Activated CD4-positive, alpha-beta T cell treated with anti-CD3 and anti-CD28 coated beads, Interleukin-2, amount 50 U/mL, for 1 hour (primary cell): ENCODE measurements around the gene COL3A1.

Source experiments
- DNase-seq: peaks from one replicate; pipeline ENCODE4 v3.0.0-alpha.2; 2020

COL3A1 gene

DNA sequence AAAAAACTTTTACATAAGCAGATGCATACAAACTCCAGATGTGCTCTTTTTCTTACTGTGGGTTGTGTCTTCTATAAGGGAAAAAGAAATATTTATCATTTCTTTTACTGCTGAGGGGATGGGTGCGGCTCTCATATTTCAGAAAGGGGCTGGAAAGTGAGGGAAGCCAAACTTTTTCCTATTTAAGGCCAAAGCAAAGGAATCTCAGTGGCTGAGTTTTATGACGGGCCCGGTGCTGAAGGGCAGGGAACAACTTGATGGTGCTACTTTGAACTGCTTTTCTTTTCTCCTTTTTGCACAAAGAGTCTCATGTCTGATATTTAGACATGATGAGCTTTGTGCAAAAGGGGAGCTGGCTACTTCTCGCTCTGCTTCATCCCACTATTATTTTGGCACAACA, at the start of gene COL3A1:
COL3A1 (plus strand) TSS at position 210 of the 400 bp plus-strand sequence; CDS start at position 327, 117 bp downstream.
- no peak for DNase-seq

DNA sequence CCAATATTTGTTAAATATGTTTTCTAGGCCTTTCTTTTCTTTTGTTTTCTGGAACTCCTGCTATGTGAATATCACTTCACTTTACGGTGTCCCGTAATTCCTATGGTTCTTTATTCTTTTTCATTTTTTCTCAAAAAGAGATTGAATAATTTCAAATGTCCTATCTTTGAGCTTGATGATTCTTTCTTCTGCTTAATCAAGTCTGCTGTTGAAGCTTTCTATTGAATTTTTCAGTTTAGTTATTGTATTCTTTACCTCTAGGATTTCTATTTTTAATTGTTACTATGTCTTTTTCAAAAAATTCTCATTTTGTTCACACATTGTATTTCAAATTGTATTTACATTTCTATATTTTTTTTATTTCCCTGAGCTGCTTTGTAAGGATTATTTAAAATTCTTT, 45.5 kb upstream of the COL3A1 start:
- DNase-seq, result no peak

DNA sequence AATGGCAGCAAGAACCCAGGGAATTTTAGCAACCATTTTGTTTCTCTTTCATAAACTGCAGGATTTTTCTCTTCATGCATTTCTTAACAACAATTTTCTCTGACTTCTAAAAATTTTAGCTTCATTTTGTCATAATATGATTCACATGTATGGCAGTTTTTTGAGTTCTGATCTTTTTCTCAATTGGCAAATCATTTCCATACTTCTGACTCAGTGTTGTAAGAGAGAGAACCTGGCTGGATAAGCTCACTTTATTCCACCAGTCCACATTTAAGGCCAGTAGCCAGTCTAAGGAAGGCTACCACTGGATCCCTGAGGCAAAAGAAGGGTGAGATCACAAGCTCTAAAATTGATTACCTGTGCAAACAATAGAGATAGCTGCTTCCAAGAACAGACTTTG, 42.8 kb upstream of the COL3A1 start:
- no peak for DNase-seq

DNA sequence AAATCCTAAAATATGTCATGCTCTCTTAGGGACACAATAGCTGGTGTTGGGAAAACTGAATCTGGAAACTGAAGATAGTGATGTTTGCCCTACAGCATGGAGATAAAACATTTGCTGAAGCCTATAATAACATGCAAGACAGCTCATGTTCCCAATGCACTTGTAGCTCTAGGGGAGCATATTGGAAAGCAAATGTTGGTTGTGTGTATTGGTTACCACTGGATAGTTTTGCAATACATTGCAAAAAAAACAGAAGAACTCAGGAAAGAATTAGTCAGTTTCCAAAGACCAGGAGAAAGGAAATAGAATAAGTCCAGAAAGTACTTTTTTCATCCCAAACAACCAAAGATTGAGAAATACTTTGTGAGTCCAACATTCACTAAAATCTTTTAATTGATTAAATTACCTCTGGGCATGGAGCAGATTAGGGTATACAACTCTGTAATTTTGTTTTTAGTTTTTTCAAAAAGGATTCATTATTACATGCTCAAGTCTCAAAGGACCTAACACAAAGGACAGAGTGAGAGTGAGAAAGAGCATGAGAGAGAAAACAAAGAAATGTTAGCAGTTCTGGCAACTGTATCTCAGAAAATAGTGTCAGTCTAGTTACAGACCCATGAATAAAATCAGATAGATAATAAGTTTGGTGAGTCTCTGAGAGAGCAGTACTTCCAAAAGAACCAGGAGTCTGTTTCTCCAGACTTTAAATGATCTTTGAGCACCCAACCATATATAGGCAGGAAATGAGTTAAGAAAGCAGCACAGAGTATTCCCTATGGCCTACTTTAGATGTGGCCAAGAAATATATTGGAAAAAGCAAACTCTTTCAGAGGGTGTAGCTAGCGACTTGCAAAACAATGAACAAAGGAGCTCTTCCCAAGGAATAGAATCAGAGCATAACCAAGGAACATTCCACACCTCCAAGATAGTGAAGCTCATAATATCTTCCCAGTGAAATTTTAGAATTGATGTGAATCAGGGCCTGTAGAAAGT, 36.6 kb upstream of the COL3A1 start:
- no peak for DNase-seq

DNA sequence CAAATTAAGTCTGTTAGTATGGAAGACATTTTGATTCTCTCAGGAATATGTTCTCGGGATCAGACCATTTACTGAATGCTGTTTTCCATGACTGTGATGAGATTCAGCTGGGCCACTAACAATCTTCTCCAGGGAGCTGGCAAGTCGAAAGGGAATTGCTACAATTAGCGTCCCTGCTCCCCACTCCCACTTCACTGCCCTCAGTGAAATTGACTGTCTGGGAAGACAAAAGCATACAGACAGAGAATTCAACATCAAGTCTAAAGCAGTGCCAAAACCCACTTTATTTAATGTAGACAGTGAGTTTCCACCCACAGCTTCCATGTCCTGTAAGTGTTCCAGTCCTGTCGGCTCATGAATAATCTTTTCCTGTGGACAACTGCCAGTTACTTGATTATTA, 34.0 kb upstream of the COL3A1 start:
- no peak for DNase-seq

DNA sequence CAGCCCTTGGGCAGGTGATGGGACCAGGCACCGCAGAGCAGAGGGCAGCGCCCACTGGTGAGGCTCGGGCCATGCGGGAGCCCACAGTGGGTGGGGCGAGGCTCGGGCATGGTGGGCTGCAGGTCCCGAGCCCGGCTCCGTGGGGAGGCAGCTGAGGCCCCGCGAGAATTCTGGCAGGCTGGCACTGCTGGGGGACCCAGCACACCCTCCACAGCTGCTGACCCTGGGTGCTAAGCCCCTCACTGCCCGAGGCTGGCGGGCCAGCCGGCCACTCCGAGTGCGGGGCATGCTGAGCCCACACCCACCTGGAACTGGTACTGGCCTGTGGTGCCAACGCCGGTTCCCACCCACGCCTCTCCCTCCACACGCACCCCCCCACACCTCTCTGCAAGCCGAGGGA, 29.7 kb upstream of the COL3A1 start:
- DNase-seq, result no peak

DNA sequence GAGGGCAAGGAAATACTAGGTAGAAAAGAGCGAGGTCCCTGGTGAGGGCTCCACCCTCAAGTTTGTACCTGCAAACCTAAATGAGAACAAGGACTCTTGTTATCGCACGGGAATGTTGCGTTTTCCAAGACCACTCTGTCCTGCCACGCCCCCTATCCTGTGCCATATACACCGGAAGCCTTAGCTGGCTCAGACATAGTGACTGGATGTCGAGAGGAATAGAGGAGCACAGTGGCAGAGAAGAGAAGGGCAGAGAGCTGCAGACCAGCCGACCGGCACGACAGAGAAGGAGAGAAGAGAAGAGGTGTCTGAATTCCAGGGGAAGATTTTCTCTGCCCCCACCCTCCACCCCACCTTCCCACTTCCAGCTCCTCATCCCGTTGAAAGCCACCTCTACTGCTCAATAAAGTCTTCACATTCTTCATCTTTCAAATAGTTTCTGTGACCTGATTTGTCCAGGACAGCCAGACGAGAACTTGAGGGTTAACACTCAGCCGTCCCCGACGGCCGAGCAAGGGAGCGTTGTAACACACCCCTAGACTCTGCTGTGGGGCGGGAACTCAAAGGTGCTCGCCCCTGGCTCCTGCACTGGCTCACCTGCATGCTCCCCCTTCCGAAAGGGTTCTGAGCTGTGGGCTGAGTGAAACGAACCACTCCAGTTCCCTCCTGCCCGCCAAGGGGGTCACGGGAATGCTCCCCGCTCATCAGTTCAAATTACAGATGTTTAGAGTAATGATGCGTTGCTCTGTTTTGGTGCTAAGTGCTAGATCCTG, 24.9 kb upstream of the COL3A1 start:
- DNase-seq, result no peak

DNA sequence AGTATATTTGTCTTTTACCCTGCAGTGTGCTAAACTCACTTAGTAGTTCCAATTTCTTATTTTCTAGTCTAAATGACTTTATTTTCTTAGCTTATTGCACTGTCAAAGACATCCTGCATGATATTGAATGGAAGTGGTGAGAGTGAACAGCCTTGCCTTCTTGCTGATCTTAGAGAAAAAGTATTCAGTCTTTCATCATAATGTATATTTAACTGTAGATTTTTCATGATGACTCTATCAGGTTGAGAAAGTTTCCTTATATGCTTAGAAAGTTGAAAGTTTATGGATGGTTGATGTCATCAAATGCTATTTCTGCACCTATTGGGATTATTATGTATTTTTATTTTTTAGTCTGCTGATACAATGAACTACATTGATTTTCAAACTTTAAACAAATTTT, 21.3 kb upstream of the COL3A1 start:
- DNase-seq, result no peak

DNA sequence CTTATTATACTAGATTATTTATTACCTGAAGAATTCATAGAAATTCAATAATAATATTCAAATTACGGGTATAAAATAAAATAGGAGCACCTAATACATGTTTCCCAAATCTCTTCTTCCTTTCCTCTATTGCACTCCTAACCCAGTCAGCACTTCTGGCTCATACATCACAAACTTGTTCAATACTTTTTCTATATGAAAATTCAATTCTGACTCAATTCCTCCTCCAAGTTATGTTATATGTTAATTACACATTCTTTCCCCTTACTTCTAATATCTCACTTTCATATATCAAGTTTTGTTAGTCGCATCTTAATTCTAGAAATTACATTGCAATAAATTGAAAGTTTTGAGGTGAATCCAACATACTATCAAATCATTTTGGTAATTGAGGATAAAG, 17.9 kb upstream of the COL3A1 start:
- DNase-seq, result no peak

DNA sequence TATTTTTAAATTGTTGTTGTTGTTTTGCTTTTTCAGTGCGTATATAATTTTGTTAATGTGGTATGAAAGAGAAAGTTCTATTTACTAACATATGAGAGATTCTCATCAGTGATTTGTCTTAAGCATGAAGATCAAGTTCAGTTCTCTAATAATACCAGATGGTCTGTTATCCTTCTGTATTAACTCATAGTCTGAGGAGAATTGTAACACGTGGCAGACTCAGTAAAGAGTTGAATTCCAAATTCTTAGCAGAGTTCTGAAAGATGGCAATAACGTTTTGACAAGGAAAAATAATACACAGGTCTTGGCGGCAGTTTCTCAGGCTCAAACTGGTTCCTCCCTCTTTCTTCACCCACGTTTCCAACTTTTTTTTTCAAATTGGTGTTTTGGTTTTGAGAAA, 17.2 kb upstream of the COL3A1 start:
- DNase-seq, result no peak

DNA sequence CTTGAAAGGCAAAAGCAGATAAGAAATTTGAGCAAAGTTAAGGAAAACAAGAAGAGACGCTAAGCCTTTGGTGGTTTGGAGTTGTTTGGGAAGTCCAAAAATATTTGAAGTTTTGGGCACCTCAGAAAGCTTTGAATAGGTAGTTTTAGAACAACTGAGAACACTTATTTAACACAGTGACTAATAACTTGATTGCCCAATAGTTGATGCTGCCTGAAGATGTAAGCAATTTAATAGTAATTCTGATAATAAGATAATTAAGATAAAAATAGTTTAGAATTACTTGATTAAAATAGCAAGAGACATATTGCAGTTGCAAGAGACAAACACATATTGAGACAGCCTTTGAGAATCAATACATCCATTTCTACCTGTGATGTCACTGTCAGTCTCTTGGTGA, 16.5 kb upstream of the COL3A1 start:
- DNase-seq, result no peak

DNA sequence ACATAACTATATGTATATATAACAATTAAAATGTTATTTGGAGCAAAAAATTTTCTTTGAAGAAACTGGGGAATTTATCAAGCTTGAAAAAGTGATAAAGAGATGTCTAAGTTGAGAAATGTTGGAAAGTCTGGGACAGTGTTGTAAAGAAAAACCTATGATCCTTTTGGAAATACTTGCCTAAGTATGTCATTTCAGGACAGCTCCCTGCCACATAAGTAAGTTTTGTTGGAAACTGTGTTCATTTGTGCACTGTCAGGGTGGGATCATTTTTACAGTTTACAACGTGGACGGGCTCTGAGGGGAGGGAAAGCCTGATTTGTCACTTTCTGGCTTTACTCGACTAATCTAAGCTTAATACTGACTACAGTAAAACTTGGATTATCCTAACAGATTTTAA, 10.4 kb upstream of the COL3A1 start:
- DNase-seq, result no peak

DNA sequence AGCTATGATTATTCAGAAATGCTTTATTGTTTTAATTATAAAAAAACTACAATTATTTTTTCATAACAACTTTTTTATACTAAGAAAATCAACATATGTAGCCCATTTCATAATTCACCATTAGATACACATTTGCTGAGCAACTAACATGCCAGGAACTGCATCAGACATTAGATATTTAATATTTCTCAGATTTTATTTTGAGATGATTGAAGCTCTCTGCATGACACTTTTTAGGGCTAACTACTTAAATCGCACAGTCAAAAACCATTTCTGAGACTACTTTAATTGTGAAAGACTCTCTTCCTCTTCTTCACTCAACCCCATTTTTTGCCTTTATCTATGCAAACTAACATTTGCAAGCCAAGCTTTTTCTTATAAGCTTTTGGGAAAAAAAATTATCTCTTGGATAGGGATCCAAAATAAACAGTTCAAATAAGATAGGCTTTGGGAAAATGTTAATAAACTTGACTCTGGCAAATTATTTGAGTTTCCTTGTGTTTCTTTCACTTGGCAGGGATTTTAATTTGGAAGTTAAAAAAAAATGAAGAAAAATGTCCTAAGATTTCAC, 9.1 kb upstream of the COL3A1 start:
- DNase-seq, result no peak

DNA sequence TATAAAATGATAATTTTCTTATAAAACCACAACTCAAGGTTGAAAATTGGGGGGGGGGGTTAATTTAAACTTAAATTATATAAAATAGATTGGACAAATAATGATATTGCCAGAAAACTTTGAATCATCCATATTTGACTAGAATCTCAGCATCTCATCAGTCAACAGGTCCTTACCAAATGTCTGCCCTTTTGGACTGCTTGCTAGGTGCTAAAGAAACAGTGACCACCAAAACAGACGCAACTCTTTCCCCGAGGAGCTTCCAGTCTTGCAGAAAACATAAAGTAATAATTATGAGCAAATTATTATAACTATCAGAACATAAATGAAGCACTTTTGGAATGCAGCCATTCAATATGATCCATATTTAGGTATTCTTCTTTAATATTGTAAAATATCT, 8.6 kb upstream of the COL3A1 start:
- DNase-seq, result no peak

DNA sequence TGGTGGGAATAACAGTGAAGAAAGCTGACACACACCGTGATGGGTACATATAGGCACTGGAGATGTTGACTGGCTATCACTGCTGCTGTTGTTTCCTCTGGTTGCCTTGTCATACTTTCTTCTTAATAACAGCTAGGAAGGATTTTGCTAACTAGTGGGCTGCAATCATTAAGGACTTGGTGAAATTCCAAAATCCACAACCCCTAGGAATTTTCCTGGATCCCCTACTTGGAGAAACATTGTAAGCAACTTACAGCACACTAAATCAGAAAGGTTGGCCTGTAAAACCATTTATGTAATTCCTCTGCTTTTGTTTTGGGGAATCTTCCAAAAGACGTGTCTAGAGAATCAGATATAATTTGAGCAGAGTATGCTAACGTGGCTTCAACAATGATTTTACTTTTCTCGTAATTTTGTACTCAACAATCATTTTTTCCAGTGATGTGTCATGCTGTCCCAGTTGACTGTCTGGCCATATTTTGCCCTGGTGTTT, 8.0 kb upstream of the COL3A1 start:
- DNase-seq, result no peak

DNA sequence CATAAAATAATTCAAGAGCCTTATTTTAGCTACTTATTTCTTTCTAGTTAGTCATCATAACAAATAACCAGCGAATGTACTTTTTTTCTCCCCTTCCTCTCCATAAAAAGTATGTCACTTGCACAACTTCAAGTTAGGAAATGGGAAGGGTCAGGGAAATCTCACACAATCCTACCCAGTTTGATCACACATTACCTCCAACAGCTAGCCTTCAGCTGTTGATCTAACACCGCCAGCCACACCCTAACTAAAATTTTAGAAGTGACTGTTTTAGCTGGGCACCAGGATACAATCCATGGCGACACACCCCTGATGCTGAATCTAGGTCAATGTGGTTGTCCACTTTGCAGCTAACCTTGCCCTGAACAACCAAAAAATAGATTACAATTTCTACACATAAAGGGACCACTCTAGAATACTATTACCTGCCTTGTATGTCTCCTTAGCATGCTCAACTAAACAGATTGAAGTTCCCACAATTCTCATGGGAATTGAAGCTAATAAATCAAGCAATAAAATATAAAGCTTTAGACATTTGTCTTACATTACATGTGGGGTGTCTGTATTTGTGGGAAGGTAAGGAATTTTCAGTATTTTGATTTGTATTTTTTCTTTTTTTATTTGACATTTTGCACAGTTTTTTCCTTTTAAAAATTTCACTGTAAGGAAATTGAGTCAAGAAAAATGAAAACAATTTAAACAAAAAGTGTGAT, 7.3 kb upstream of the COL3A1 start:
- DNase-seq, result no peak

DNA sequence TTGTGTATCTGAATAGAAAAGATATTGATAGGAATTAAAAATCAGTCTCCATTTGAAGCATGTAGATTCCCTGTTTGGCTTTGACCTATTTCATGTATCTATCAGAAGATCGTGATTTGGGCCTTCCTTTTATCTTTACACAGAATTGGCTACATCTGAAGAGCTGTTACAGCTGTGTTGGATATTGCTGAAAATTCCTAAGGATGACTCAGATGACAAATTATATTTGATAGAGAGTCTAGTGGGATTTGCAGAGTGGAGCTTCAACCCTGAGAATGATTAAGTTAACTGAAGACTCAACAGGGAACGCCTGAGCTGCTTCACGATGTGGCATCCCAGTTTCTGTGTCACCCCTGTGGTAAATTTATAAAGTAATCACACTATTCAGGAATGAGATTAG, 4.9 kb upstream of the COL3A1 start:
- DNase-seq, result no peak

DNA sequence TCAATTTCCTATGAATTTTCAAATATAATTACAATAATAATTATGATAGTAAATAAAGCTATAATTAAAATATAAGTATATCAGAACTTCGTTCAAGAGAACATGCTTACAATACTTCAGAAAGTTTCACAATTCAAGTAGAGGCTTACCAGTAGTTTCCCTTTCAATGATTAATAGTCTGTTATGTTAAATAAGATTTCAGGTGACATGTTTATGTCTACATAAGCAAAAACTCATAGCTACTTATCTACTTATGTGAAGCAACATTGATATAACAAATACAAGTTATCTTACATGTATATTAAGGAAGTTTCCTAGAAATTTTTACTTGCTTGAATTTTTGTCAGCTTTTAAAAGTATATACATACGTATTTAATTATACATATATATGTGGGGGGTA, 4.5 kb upstream of the COL3A1 start:
- no peak for DNase-seq

DNA sequence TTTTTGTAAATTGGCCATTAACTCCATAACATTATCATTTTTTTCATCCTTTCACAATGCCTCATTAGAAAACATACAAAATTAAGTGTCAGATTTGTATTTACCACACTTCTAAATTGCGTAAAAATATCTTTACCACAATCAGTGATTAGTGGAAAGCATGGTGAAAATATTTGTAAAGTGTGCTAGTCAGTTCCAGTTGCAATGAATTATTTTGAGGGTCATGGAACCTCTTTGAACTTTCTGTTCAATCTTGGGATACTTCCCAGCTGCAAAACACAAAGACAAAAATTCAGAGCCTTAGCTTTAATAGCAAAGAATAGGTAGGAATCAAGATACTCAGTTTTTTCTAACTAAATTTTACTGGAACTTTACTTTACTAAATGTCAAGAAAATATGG, 4.0 kb upstream of the COL3A1 start:
- DNase-seq, result no peak

DNA sequence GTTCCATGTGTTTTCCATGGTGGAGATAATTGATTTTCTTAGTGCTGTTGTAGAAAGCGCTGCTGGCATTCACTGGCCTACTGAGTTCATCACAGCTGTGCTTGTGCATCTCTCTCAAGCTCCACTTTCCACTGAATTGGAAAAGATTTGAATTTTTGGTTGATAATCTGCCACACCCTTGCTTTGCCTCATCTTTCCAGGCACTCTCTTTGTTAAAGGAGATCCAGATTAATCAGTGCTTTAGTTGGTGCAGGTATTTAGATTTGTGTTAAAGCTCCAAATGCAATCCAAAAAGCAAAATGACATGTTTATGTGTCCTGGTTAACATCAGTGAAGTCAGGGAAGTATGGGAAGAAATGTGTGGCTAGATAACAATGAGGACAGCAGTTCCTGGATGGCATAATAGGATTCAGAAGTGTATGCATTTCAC, 2.7 kb upstream of the COL3A1 start:
- DNase-seq, result no peak

DNA sequence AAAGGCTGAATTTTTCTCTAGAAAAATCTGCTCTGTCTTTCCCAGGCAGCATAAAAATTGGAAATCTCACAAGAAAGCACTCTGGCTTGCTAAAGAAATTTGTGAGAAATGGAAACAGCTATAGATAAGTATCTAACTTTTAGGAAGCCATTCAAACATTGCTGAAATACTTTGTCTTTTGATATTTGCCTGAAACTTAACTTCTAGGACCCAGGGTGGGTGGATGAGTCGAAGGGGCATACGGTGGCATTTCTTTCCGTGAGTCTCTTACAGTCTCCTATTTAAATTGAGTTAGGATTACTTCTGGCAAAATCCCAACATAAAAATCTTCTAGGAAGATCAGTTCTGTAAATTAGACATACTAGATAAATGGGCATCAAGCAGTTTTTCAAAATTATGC, 532 bp upstream of the COL3A1 start:
- DNase-seq, result no peak

DNA sequence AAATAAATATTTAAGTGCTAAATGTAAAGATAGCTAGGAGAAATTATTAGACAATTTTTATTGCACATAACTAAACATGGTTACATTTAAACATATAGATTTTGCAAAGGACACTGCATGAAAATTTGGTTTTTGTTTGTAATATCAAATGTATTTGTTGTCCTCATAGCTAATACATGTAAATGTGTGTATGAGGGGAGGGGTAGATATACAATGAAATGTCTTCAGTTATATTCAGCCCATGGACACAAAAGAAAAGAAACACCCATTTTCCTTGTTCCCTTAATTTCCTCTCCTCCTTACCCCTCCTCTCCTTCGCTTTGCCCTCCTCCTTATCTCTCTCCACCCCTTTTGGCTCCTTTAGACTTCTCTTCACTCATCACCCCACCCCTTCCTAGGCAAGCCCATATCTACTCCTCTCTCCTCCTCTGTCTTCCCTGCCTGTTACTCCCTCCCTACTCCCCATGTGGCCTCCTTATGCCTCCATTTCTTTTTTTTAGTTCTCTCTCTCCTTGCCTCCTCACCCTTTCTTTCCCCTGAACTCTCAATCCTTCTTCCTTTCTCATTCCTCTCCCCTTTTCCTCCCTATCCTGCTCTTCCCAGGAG, 1.4 kb downstream of the COL3A1 start:
- no peak for DNase-seq
